Neural progenitor cell (in vitro differentiated cells): ENCODE data around the gene ARHGEF12.

Source experiments
- CTCF ChIP-seq: fragments of 200-600 bp; sonication (generic); IDR thresholded peaks from 2 replicates; pipeline ENCODE4 v1.5.1; 2017; ENCODE audit warnings: antibody characterized with exemption, mild to moderate bottlenecking
- EZH2 ChIP-seq: fragments of 200-600 bp; sonication (generic); IDR thresholded peaks from 2 replicates; pipeline ENCODE4 v1.6.1; 2017; ENCODE audit warnings: antibody characterized with exemption, mild to moderate bottlenecking, moderate library complexity
- EZH2phosphoT487 ChIP-seq: fragments of 200-600 bp; sonication (generic); IDR thresholded peaks from 2 replicates; pipeline ENCODE4 v1.6.1; 2017; ENCODE audit warnings: antibody characterized with exemption

GRCh38 chr11:120392314-120392713, 56.1 kb downstream of the ARHGEF12 start:
- no peak for TF ChIP-seq EZH2phosphoT487
- no peak for TF ChIP-seq CTCF
- TF ChIP-seq EZH2: no peak
